A549 (cell line): ENCODE data around the gene ARHGAP5. TPM values are rescaled to one million over a fixed set of nuclear protein-coding genes. Genes with fewer than 3 reads are reported as not detected.

Source experiments
- ATAC-seq, 2 experiments: fragments of 200-7000 bp in 1 of 2; fragments of >200 bp in 1 of 2; cut with Nextera tagmentation in 1 of 2; cut with Tn5 transposase in 1 of 2; 3 replicates each; pipeline versions ENCODE4 v1.8.0 to v1.9.1; 2018 to 2020; ENCODE audit warnings: mild to moderate bottlenecking in 1 of 2, moderate library complexity in 1 of 2
- CTCF ChIA-PET: fragments of 300-600 bp; sonication (Branson Sonifier 250); formaldehyde crosslinking; extraction: SDS; loops from one replicate; lab custom pipeline; 2021; ENCODE audit warnings: antibody characterized with exemption, inconsistent platforms; lab: Yijun Ruan, JAX
- POLR2A ChIA-PET: fragments of 350-600 bp; formaldehyde crosslinking; extraction: SDS; loops from one replicate; lab custom pipeline; 2021; ENCODE audit warnings: antibody characterized with exemption, inconsistent platforms; lab: Yijun Ruan, JAX
- DNase-seq, 2 experiments: peaks; one replicate each; pipeline versions ENCODE4 v3.0.0 to v3.0.0-alpha.2; 2011 to 2016; ENCODE audit warnings: low read depth in 1 of 2, low spot score in 1 of 2
- FAIRE-seq: peaks from 2 replicates; lab custom pipeline; 2011; peaks lifted over from hg19 to GRCh38; lab: Jason Lieb, UNC
- H3K27ac ChIP-seq, 2 experiments: fragments of >200 bp; sonication (Bioruptor Twin); formaldehyde crosslinking; 3 replicates each; pipeline ENCODE4 v1.5.1; 2016 to 2017
- H3K4me1 ChIP-seq: fragments of >200 bp; sonication (Bioruptor Twin); formaldehyde crosslinking; 3 replicates; pipeline ENCODE4 v1.6.1; 2016
- H3K4me2 ChIP-seq: fragments of >200 bp; sonication (Bioruptor Twin); formaldehyde crosslinking; 3 replicates; pipeline ENCODE4 v1.6.1; 2016
- H3K4me3 ChIP-seq: fragments of >200 bp; sonication (Bioruptor Twin); formaldehyde crosslinking; 3 replicates; pipeline ENCODE4 v1.5.1; 2016
- H3K9me3 ChIP-seq: fragments of >200 bp; sonication (Bioruptor Twin); formaldehyde crosslinking; 3 replicates; pipeline ENCODE4 v1.6.1; 2016
- ATOH8 ChIP-seq: fragments of 250-450 bp; sonication (Bioruptor Pico); IDR thresholded peaks from 2 replicates; pipeline ENCODE4 v1.5.0; 2020; ENCODE audit warnings: low read depth, mild to moderate bottlenecking, moderate library complexity
- CBX2 ChIP-seq: fragments of 200-600 bp; sonication (generic); IDR thresholded peaks from 2 replicates; pipeline ENCODE4 v1.6.1; 2016; ENCODE audit warnings: low read depth, mild to moderate bottlenecking, borderline replicate concordance
- CHD4 ChIP-seq: fragments of 200-600 bp; sonication (generic); IDR thresholded peaks from 2 replicates; pipeline ENCODE4 v1.6.1; 2016; ENCODE audit warnings: antibody characterized with exemption, mild to moderate bottlenecking, borderline replicate concordance
- E2F6 ChIP-seq: IDR thresholded peaks from 2 replicates; pipeline ENCODE4 v1.6.1; 2012; ENCODE audit warnings: low read depth, borderline replicate concordance
- EHF ChIP-seq: fragments of 250-450 bp; sonication (Bioruptor Pico); IDR thresholded peaks from 2 replicates; pipeline ENCODE4 v1.5.0; 2020; ENCODE audit warnings: mild to moderate bottlenecking
- EHMT2 ChIP-seq: fragments of 200-600 bp; sonication (generic); IDR thresholded peaks from 2 replicates; pipeline ENCODE4 v1.6.1; 2016; ENCODE audit warnings: antibody characterized with exemption, low read depth, mild to moderate bottlenecking, moderate library complexity
- ESRRA ChIP-seq: fragments of 150-350 bp; IDR thresholded peaks from 2 replicates; pipeline ENCODE4 v1.6.1; 2014; ENCODE audit warnings: mild to moderate bottlenecking, low read length, borderline replicate concordance
- FOSL2 ChIP-seq, 2 experiments: fragments of 450-650 bp in 1 of 2; fragments of >200 bp in 1 of 2; sonication (Bioruptor Twin) in 1 of 2; formaldehyde crosslinking; IDR thresholded peaks; 2 replicates each; pipeline versions ENCODE4 v1.5.0 to v1.6.1; 2016 to 2020; ENCODE audit warnings: mild to moderate bottlenecking in 1 of 2, moderate library complexity in 1 of 2
- GATA3 ChIP-seq: IDR thresholded peaks from 2 replicates; pipeline ENCODE4 v1.6.1; 2012; ENCODE audit warnings: borderline replicate concordance
- HES2 ChIP-seq: fragments of >200 bp; sonication (Bioruptor Twin); formaldehyde crosslinking; IDR thresholded peaks from 2 replicates; pipeline ENCODE4 v1.6.1; 2016
- JUN ChIP-seq, 2 experiments: fragments of >200 bp; sonication (Bioruptor Twin); formaldehyde crosslinking; IDR thresholded peaks; 2 replicates in 1 of 2; 3 replicates in 1 of 2; pipeline ENCODE4 v1.6.1; 2016 to 2017
- JUNB ChIP-seq: fragments of >200 bp; sonication (Bioruptor Twin); formaldehyde crosslinking; IDR thresholded peaks from 2 replicates; pipeline ENCODE4 v1.6.1; 2016
- KDM1A ChIP-seq: fragments of 200-600 bp; sonication (generic); IDR thresholded peaks from 2 replicates; pipeline ENCODE4 v1.6.1; 2016; ENCODE audit warnings: low read depth, mild to moderate bottlenecking
- KDM5A ChIP-seq: fragments of 200-600 bp; sonication (generic); IDR thresholded peaks from 2 replicates; pipeline ENCODE4 v1.6.1; 2016; ENCODE audit warnings: antibody characterized with exemption, mild to moderate bottlenecking
- MAFK ChIP-seq: fragments of 450-650 bp; IDR thresholded peaks from 2 replicates; pipeline ENCODE4 v1.6.1; 2014; ENCODE audit not compliant: partially characterized antibody
- MAZ ChIP-seq: fragments of 150-350 bp; IDR thresholded peaks from 2 replicates; pipeline ENCODE4 v1.6.1; 2014; ENCODE audit warnings: antibody characterized with exemption, low read depth, low read length, borderline replicate concordance
- NPAS2 ChIP-seq: fragments of 250-450 bp; sonication (Bioruptor Pico); IDR thresholded peaks from 2 replicates; pipeline ENCODE4 v1.8.0; 2022; ENCODE audit warnings: mild to moderate bottlenecking, moderate library complexity, borderline replicate concordance
- NR3C1 ChIP-seq: fragments of >200 bp; sonication (Bioruptor Twin); formaldehyde crosslinking; IDR thresholded peaks from 3 replicates; pipeline ENCODE4 v1.6.1; 2017
- POLR2A ChIP-seq: IDR thresholded peaks from 2 replicates; pipeline ENCODE4 v1.6.1; 2012; ENCODE audit warnings: mild to moderate bottlenecking, low read length
- POLR2AphosphoS2 ChIP-seq: conservative IDR thresholded peaks from 2 replicates; pipeline ENCODE4 v1.6.1; 2012; ENCODE audit warnings: low read length, improper control_type of control experiment, inconsistent platforms
- RARB ChIP-seq: fragments of 250-450 bp; sonication (Bioruptor Pico); IDR thresholded peaks from 2 replicates; pipeline ENCODE4 v1.8.0; 2021; ENCODE audit warnings: mild to moderate bottlenecking, moderate library complexity
- REST ChIP-seq: fragments of 200-600 bp; sonication (generic); IDR thresholded peaks from 2 replicates; pipeline ENCODE4 v1.6.1; 2016; ENCODE audit warnings: antibody characterized with exemption, mild to moderate bottlenecking, moderate library complexity
- RFX5 ChIP-seq: fragments of 450-650 bp; IDR thresholded peaks from 2 replicates; pipeline ENCODE4 v1.7.1; 2014; ENCODE audit warnings: antibody characterized with exemption, mild to moderate bottlenecking, moderate library complexity
- RNF2 ChIP-seq: fragments of 200-600 bp; sonication (generic); IDR thresholded peaks from 2 replicates; pipeline ENCODE4 v1.6.1; 2016; ENCODE audit warnings: low read depth, mild to moderate bottlenecking, antibody characterized with exemption, moderate library complexity, borderline replicate concordance
- SREBF2 ChIP-seq: fragments of 450-650 bp; IDR thresholded peaks from 2 replicates; pipeline ENCODE4 v1.6.1; 2014; ENCODE audit warnings: mild to moderate bottlenecking, moderate library complexity
- ZFP36 ChIP-seq: fragments of 450-650 bp; IDR thresholded peaks from 2 replicates; pipeline ENCODE4 v1.6.1; 2014; ENCODE audit warnings: borderline replicate concordance; ENCODE audit not compliant: partially characterized antibody
- WGBS: methylation state at CpG from one replicate; pipeline ENCODE4 v1.1.6; 2017; ENCODE audit errors: missing lambda C conversion rate; 5-methylcytosine and 5-hydroxymethylcytosine counted together
- polyA plus RNA-seq, 4 experiments: library from polyadenylated mRNA; depleted of rRNA in 3 of 4; stranded (reverse); fragments of >200 nt; fragmentation: RNase III in 1 of 4; extraction: RNeasy Plus Mini Kit Qiagen cat#74134 plus additional on column Dnase treatment in 1 of 4; gene quantifications; 2 replicates in 3 of 4; 3 replicates in 1 of 4; pipeline ENCODE4 v1.2.3, GENCODE V29; 2011 to 2017

ARHGAP5 gene
- polyA plus RNA-seq, 2 of the 4 experiments (the other 2 are of a cell fraction) = 33.6 to 66.1 TPM

- no peak for TF ChIP-seq MAFK
- TF ChIP-seq KDM5A = no peak
- TF ChIP-seq POLR2A = no peak
- Histone ChIP-seq H3K4me1 (no peaks in the 10 kb centered on the region), H3K4me3 (no peak overlapping the region), H3K27ac (no peak overlapping the region), H3K9me3 (no peaks in the 10 kb centered on the region), H3K4me2 (no peak overlapping the region)
- no peak for DNase-seq
- FAIRE-seq = no peak
- ChIA-PET POLR2A (no interaction called here), CTCF (interaction anchor here (1.3 kb wide), 1 partner anchor 20 kb away, joined by 3 read pairs; no protein-coding TSS in a partner anchor)
- no peak for ATAC-seq
- 60% methylated on average over 2 of the region's 2 CpGs for WGBS
These were observed 17.4 kb upstream of the ARHGAP5 start for GRCh38 chr14:32059702-32060101.

GRCh38 chr14:32064931-32065330, 12.2 kb upstream of the ARHGAP5 start:
- FAIRE-seq = no peak
- CTCF ChIA-PET = no interaction called here
- H3K4me3 ChIP-seq = no peak overlapping the region
- no peak for DNase-seq
- no peak overlapping the region for H3K4me2 ChIP-seq
- no peaks in the 10 kb centered on the region for H3K4me1 ChIP-seq
- no peak for TF ChIP-seq EHF
- no peak for TF ChIP-seq CHD4
- no peak for TF ChIP-seq POLR2A
- TF ChIP-seq KDM1A = no peak
- TF ChIP-seq GATA3 = no peak
- TF ChIP-seq ATOH8 = no peak
- TF ChIP-seq MAZ = no peak
- no peak for TF ChIP-seq JUNB
- TF ChIP-seq MAFK = no peak
- TF ChIP-seq NPAS2 (CRISPR knock-in tag) = no peak
- TF ChIP-seq EHMT2 = no peak
- no peaks in the 10 kb centered on the region for H3K9me3 ChIP-seq
- no peak for ATAC-seq
- no peak overlapping the region for H3K27ac ChIP-seq
- POLR2A ChIA-PET = no interaction called here
- WGBS = 84% methylated on average over 4 of the region's 4 CpGs

- Histone ChIP-seq H3K4me1 (peaks cover 4% of the 10 kb centered on the region; the same call in 1 of the 3 replicates), H3K4me3 (no peak overlapping the region), H3K9me3 (no peaks in the 10 kb centered on the region), H3K27ac (no peak overlapping the region), H3K4me2 (no peak overlapping the region)
- ChIA-PET CTCF (interaction anchor here (1.0 to 6.6 kb wide), 5 partner anchors 10 to 184 kb away, joined by 3 to 61 read pairs (median 3); no protein-coding TSS in a partner anchor), POLR2A (interaction anchor here (2.0 kb wide), 1 partner anchor 8 kb away, joined by 7 read pairs; no protein-coding TSS in a partner anchor)
- FAIRE-seq (peak; percentile 23), DNase-seq (no peak), ATAC-seq (no peak)
- WGBS = 54% methylated on average over 2 of the region's 2 CpGs
- TF ChIP-seq E2F6 = no peak
- TF ChIP-seq FOSL2 (IDR thresholded peaks at IDR 0.05) = no peak
- no peak for TF ChIP-seq FOSL2 (CRISPR knock-in tag; IDR thresholded peaks at IDR 0.05)
- TF ChIP-seq CBX2 = no peak
- no peak for TF ChIP-seq ZFP36
- no peak for TF ChIP-seq RNF2
These were observed 8.4 kb upstream of the ARHGAP5 start for GRCh38 chr14:32068708-32069107.

- no peak overlapping the region for H3K27ac ChIP-seq
- FAIRE-seq = no peak
- no peak overlapping the region for H3K4me2 ChIP-seq
- ATAC-seq = no peak
- CTCF ChIA-PET = interaction anchor here (1.5 to 6.6 kb wide), 3 partner anchors 54 to 182 kb away, joined by 3 to 61 read pairs (median 15); no protein-coding TSS in a partner anchor
- POLR2A ChIA-PET = no interaction called here
- H3K4me3 ChIP-seq = no peak overlapping the region
- WGBS = 90% methylated on average over 3 of the region's 3 CpGs
- peaks cover 16% of the 10 kb centered on the region for H3K4me1 ChIP-seq
- DNase-seq = no peak
- no peaks in the 10 kb centered on the region for H3K9me3 ChIP-seq
- TF ChIP-seq SREBF2 = no peak
- no peak for TF ChIP-seq RFX5
- TF ChIP-seq NR3C1 = no peak
- TF ChIP-seq ATOH8 = no peak
- no peak for TF ChIP-seq RARB
- TF ChIP-seq CHD4 = no peak
- TF ChIP-seq ESRRA = no peak
- TF ChIP-seq JUN (IDR thresholded peaks at IDR 0.05) = no peak
- no peak for TF ChIP-seq HES2
- TF ChIP-seq KDM1A = no peak
- TF ChIP-seq POLR2AphosphoS2 = no peak
- TF ChIP-seq REST = no peak
- no peak for TF ChIP-seq MAZ
These were observed 6.8 kb upstream of the ARHGAP5 start for GRCh38 chr14:32070282-32070681.
